ENCODE measurements around the gene CDC42EP2.

GRCh38 chr11:65355013-65355775, 40.5 kb downstream of the CDC42EP2 start:
- TF ChIP-seq CTCF (IDR thresholded peaks at IDR 0.05; ENCODE audit: insufficient read depth, low read length, poor library complexity, severe bottlenecking): no peak
- TF ChIP-seq EZH2phosphoT487 (conservative IDR thresholded peaks at IDR 0.05; ENCODE audit: low read length): no peak
